ENCODE results near the gene SOHLH2.

DNA sequence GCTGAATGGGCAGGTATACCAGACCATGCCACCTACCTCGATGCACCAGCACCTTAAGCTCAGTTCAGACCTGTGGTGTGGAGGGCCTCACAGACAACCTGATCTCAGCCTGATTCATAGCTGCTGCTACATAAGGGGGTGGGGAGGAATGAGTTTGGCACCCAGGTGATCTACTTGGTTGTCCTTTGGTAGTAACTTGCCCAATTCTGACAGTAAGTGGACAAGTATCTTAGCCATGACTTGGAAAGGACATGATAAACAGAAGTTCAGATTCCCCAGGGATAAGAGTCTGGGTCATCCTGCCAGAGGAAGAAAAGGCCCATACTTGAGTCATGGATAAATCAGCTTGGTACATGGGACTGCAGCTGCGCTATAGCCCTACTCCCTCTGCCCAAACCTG lies 28.4 kb upstream of the SOHLH2 start:
- TF ChIP-seq, protein P1, sequence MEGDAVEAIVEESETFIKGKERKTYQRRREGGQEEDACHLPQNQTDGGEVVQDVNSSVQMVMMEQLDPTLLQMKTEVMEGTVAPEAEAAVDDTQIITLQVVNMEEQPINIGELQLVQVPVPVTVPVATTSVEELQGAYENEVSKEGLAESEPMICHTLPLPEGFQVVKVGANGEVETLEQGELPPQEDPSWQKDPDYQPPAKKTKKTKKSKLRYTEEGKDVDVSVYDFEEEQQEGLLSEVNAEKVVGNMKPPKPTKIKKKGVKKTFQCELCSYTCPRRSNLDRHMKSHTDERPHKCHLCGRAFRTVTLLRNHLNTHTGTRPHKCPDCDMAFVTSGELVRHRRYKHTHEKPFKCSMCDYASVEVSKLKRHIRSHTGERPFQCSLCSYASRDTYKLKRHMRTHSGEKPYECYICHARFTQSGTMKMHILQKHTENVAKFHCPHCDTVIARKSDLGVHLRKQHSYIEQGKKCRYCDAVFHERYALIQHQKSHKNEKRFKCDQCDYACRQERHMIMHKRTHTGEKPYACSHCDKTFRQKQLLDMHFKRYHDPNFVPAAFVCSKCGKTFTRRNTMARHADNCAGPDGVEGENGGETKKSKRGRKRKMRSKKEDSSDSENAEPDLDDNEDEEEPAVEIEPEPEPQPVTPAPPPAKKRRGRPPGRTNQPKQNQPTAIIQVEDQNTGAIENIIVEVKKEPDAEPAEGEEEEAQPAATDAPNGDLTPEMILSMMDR (IDR thresholded peaks at IDR 0.05; ENCODE audit: low read depth, low read length), result no peak
- TF ChIP-seq POLR2A (IDR thresholded peaks at IDR 0.05; ENCODE audit: extremely low read depth, insufficient read length) (no peak), MYC (IDR thresholded peaks at IDR 0.05; ENCODE audit: low read depth, low read length) (no peak)
- TF ChIP-seq, protein P2, sequence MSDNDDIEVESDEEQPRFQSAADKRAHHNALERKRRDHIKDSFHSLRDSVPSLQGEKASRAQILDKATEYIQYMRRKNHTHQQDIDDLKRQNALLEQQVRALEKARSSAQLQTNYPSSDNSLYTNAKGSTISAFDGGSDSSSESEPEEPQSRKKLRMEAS (IDR thresholded peaks at IDR 0.05; ENCODE audit: low read depth, low read length), result no peak
